Transverse colon (tissue), 4 donors: ENCODE data around the gene MGAT4A.

Source experiments
- POLR2A ChIP-seq: fragments of 450-650 bp; IDR thresholded peaks from one replicate; pipeline ENCODE4 v1.6.1; 2016; ENCODE audit warnings: antibody characterized with exemption, mild to moderate bottlenecking, moderate library complexity
- POLR2AphosphoS5 ChIP-seq, 3 donors: sonication (generic); formaldehyde crosslinking; IDR thresholded peaks; one replicate each; pipeline ENCODE4 v1.6.1; 2016; ENCODE audit warnings: antibody characterized with exemption in 3 of 3
- TF ChIP-seq, protein P1 (sequence below), 5 experiments: fragments of 200-600 bp in 3 of 5; fragments of 450-650 bp in 2 of 5; sonication (generic) in 3 of 5; IDR thresholded peaks; 1 replicate in 2 of 5; 2 replicates in 3 of 5; pipeline ENCODE4 v1.5.1; 2016 to 2017; ENCODE audit warnings: antibody characterized with exemption in 5 of 5, inconsistent platforms in 3 of 5, mild to moderate bottlenecking in 2 of 5, moderate library complexity in 1 of 5

DNA sequence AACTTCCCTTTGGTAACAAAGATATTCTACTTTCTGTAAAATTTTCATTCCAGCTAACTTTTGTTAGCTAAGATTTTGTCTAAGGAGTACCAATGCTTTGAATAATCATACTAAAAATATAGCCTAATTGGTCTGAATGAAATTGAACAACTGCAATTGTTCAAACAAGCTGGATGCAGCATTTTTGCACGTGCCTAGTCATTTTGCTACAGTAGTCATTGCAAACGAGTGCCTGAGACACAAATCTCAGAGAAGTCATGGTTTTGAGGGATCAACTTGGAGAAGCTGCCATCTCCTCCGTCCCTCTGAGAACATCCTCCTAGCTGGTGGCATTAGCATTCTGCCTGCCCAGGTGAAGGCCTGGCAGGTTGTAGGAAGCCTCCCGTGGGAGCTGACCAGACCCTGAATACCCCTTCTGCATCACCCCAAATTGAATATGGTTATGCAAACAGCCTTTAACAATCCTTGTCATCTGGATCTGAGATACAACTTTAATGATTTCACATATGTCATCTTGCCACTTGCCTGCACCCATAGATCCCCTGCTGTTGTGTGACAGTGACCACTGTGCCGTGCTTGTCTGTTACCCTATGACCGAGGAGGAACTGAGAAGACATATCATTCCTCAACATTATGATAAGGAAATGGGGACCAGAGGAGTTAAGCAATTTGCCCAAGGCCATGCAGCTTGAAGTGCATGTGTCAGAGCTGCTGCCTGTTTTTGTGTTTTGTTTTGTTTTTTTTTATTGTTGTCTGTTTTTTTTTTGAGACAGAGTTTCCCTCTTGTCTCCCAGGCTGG lies 29.1 kb upstream of the MGAT4A start:
- TF ChIP-seq, protein P1, sequence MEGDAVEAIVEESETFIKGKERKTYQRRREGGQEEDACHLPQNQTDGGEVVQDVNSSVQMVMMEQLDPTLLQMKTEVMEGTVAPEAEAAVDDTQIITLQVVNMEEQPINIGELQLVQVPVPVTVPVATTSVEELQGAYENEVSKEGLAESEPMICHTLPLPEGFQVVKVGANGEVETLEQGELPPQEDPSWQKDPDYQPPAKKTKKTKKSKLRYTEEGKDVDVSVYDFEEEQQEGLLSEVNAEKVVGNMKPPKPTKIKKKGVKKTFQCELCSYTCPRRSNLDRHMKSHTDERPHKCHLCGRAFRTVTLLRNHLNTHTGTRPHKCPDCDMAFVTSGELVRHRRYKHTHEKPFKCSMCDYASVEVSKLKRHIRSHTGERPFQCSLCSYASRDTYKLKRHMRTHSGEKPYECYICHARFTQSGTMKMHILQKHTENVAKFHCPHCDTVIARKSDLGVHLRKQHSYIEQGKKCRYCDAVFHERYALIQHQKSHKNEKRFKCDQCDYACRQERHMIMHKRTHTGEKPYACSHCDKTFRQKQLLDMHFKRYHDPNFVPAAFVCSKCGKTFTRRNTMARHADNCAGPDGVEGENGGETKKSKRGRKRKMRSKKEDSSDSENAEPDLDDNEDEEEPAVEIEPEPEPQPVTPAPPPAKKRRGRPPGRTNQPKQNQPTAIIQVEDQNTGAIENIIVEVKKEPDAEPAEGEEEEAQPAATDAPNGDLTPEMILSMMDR (IDR thresholded peaks at IDR 0.05), result no peak
- TF ChIP-seq POLR2AphosphoS5 (IDR thresholded peaks at IDR 0.05) (no peak), POLR2A (no peak)
